ENCODE data around the gene TFF1.

DNA sequence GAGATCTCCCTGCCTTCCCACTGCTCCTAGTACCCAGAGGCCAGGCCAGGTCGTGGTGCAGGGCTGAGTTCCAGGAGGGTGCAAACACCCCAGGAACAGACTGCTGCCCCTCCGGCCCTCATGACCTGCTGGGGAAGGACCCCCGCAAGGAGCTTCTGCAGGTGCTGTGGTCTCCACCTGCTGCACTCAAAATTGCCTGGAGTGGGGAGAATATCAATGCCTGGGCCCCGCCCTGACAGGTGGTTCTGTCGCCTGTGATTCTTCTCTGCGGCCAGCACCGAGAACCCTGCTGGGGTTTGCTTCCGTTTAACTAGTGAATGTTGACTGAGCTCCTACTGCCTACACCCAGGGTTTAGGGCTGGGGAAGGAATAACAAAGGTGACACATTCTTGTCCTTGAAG lies 49.0 kb downstream of the TFF1 start:
- TF ChIP-seq, protein P1, sequence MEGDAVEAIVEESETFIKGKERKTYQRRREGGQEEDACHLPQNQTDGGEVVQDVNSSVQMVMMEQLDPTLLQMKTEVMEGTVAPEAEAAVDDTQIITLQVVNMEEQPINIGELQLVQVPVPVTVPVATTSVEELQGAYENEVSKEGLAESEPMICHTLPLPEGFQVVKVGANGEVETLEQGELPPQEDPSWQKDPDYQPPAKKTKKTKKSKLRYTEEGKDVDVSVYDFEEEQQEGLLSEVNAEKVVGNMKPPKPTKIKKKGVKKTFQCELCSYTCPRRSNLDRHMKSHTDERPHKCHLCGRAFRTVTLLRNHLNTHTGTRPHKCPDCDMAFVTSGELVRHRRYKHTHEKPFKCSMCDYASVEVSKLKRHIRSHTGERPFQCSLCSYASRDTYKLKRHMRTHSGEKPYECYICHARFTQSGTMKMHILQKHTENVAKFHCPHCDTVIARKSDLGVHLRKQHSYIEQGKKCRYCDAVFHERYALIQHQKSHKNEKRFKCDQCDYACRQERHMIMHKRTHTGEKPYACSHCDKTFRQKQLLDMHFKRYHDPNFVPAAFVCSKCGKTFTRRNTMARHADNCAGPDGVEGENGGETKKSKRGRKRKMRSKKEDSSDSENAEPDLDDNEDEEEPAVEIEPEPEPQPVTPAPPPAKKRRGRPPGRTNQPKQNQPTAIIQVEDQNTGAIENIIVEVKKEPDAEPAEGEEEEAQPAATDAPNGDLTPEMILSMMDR (IDR thresholded peaks at IDR 0.05; ENCODE audit: low read depth, low read length) = no peak
- TF ChIP-seq EZH2phosphoT487 (IDR thresholded peaks at IDR 0.05; ENCODE audit: low read depth) = no peak

All from OCI-LY3 (cell line).